ENCODE measurements around the gene HIVEP1. TPM values are rescaled to one million over a fixed set of nuclear protein-coding genes. Genes with fewer than 3 reads are reported as not detected.

Gene HIVEP1
- total and polyA plus RNA-seq, 2 donors from 2014 or later: 3.6 to 30.4 TPM

DNA sequence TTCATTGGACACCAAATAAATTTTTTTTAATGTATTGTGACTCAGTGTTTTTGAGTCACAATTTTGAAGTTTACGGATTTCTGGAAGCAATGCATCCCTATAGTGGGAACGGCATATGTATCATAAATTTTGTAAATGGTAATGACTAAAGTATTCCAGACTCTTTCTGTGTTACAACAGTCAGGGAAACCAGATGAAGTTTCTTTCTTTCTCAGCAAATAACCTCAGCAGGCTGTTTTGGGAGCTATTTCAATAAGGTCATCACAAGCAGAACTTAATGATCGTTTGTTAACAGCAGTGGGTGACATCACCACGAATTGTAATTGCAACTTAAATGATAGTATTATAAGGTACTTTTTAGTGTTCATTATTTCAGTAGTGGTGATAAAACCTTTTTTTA is 52.0 kb downstream of the HIVEP1 start:
- Histone ChIP-seq H3K27ac (ENCODE audit: low read depth in 2 of 2, low read length in 2 of 2) (no peak overlapping the region), H3K9ac (ENCODE audit: low read length in 3 of 3) (no peak overlapping the region), H3K27me3 (ENCODE audit: control insufficient read depth, insufficient read depth, low read length) (no peaks in the 10 kb centered on the region), H3K4me3 (ENCODE audit: low read length in 3 of 3) (no peak overlapping the region), H3K4me1 (ENCODE audit: control insufficient read depth in 2 of 3, insufficient read depth in 2 of 3, low read depth in 1 of 3, low read length in 3 of 3) (peaks cover 0 to 4% (median 0%) of the 10 kb centered on the region in 3 donors), H3K9me3 (ENCODE audit: control insufficient read depth in 2 of 3, insufficient read depth in 1 of 3, low read length in 3 of 3) (no peaks in the 10 kb centered on the region), H3K36me3 (ENCODE audit: control insufficient read depth in 2 of 3, insufficient read depth in 3 of 3, low read length in 3 of 3) (no peaks in the 10 kb centered on the region)
- TF ChIP-seq, protein P1, sequence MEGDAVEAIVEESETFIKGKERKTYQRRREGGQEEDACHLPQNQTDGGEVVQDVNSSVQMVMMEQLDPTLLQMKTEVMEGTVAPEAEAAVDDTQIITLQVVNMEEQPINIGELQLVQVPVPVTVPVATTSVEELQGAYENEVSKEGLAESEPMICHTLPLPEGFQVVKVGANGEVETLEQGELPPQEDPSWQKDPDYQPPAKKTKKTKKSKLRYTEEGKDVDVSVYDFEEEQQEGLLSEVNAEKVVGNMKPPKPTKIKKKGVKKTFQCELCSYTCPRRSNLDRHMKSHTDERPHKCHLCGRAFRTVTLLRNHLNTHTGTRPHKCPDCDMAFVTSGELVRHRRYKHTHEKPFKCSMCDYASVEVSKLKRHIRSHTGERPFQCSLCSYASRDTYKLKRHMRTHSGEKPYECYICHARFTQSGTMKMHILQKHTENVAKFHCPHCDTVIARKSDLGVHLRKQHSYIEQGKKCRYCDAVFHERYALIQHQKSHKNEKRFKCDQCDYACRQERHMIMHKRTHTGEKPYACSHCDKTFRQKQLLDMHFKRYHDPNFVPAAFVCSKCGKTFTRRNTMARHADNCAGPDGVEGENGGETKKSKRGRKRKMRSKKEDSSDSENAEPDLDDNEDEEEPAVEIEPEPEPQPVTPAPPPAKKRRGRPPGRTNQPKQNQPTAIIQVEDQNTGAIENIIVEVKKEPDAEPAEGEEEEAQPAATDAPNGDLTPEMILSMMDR (IDR thresholded peaks at IDR 0.05; ENCODE audit: borderline replicate concordance, extremely low read depth, insufficient read depth): no peak
- no peak for FAIRE-seq
- DNase-seq: no peak
- intact Hi-C loops (cut with DNase I): no loop called here

DNA sequence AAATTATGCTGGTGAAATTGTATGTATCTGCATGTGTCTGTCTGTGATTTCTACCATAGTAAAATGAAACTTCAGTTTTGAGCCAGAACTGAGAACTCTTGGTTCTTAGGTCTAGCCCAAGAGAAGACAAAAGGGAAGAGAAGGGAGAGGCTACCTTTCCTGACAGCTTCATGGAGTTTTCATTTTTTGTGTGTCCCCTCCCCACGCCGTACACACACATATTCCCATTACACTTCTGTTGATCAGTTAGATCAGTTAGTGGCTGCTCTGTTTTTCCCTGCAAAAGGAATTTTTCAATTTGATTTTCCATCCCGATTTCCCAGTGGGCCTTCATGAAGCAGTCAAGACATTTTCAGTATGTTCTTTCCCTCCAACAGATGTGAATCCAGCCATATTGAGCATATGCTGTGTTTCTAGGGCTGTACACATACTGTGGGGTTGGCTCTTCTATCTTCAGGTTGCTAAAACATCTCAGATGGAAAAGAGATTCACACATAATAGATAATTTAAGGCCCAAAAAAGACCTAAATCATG is 52.5 kb downstream of the HIVEP1 start:
- Histone ChIP-seq H3K4me3 (ENCODE audit: low read length in 3 of 3) (no peak overlapping the region), H3K9me3 (ENCODE audit: control insufficient read depth in 2 of 3, insufficient read depth in 1 of 3, low read length in 3 of 3) (no peaks in the 10 kb centered on the region), H3K36me3 (ENCODE audit: control insufficient read depth in 2 of 3, insufficient read depth in 3 of 3, low read length in 3 of 3) (no peaks in the 10 kb centered on the region), H3K4me1 (ENCODE audit: control insufficient read depth in 2 of 3, insufficient read depth in 2 of 3, low read depth in 1 of 3, low read length in 3 of 3) (peaks cover 0 to 4% (median 0%) of the 10 kb centered on the region in 3 donors), H3K9ac (ENCODE audit: low read length in 3 of 3) (no peak overlapping the region), H3K27ac (ENCODE audit: low read depth in 2 of 2, low read length in 2 of 2) (no peak overlapping the region), H3K27me3 (ENCODE audit: control insufficient read depth, insufficient read depth, low read length) (no peaks in the 10 kb centered on the region)
- intact Hi-C loops (cut with DNase I): no loop called here
- FAIRE-seq (no peak), DNase-seq (no peak)
- TF ChIP-seq, protein P1 (IDR thresholded peaks at IDR 0.05; ENCODE audit: borderline replicate concordance, extremely low read depth, insufficient read depth): no peak

DNA sequence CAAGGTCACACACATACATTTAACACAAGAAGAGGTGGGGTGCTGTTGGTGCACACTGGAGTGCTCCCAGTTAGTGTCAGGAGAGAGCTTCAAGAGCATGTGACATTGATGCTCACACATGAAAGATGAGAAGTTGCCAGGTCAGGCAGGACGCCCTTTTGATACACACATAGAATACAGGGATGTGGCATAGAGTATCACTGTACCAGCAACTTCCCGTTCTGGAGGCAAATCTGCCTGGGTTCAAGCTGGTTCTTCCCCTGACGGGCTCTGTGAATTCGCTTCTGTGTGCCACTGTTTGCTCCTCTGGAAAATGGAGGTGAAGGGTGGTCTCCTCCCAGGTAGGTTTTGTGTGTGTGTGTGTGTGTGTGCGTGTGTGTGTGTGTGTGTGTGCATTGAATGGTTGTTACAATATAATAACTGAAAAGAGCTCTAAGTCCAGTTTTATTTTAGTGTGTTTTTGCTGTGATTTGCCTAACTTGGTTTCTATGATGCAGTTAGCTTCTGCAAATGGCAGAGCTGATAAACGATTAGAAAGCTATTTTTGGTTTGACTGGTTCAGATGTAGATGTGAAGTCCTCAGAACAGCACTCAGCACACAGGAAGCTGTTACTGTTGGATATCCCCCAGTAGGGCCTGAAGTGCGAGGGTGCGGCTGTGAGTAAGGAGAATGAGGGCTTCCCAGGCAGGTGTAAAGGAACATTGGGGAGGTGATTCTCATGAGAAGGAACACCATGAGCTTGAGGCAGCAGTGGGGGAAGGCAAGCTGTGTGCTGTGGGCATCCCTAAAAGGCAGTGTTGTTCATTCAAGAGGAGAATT is 53.4 kb downstream of the HIVEP1 start:
- Histone ChIP-seq H3K4me1 (ENCODE audit: control insufficient read depth in 2 of 3, insufficient read depth in 2 of 3, low read depth in 1 of 3, low read length in 3 of 3) (peaks cover 0 to 4% (median 0%) of the 10 kb centered on the region in 3 donors), H3K27ac (ENCODE audit: low read depth in 2 of 2, low read length in 2 of 2) (no peak overlapping the region), H3K36me3 (ENCODE audit: control insufficient read depth in 2 of 3, insufficient read depth in 3 of 3, low read length in 3 of 3) (no peaks in the 10 kb centered on the region), H3K9ac (ENCODE audit: low read length in 3 of 3) (no peak overlapping the region), H3K27me3 (ENCODE audit: control insufficient read depth, insufficient read depth, low read length) (no peaks in the 10 kb centered on the region), H3K9me3 (ENCODE audit: control insufficient read depth in 2 of 3, insufficient read depth in 1 of 3, low read length in 3 of 3) (no peaks in the 10 kb centered on the region), H3K4me3 (ENCODE audit: low read length in 3 of 3) (no peak overlapping the region)
- DNase-seq (no peak), FAIRE-seq (no peak)
- TF ChIP-seq, protein P1 (IDR thresholded peaks at IDR 0.05; ENCODE audit: borderline replicate concordance, extremely low read depth, insufficient read depth): no peak
- intact Hi-C loops (cut with DNase I): no loop called here
